DMS79 treated with DMSO at 0.1 percent for 48 hours (cell line): ENCODE measurements around the gene CISD3.

Source experiments
- DNase-seq: peaks from one replicate; lab custom pipeline; 2025; lab: John Stamatoyannopoulos, UW

CISD3 gene

GRCh38 chr17:38707678-38708351 is 22.3 kb upstream of the CISD3 start:
- DNase-seq: no peak

GRCh38 chr17:38709104-38709820 is 20.9 kb upstream of the CISD3 start:
- DNase-seq: no peak

- DNase-seq: no peak
Measured at GRCh38 chr17:38709864-38710603, 20.1 kb upstream of the CISD3 start.

GRCh38 chr17:38710604-38710962 is 19.6 kb upstream of the CISD3 start:
- no peak for DNase-seq

- no peak for DNase-seq
Measured at GRCh38 chr17:38710985-38711384, 19.2 kb upstream of the CISD3 start.

GRCh38 chr17:38711792-38712571 is 18.2 kb upstream of the CISD3 start:
- no peak for DNase-seq

- no peak for DNase-seq
Measured at GRCh38 chr17:38712593-38712992, 17.5 kb upstream of the CISD3 start.

GRCh38 chr17:38713456-38714075 is 16.6 kb upstream of the CISD3 start:
- no peak for DNase-seq

GRCh38 chr17:38715216-38715943 is 14.8 kb upstream of the CISD3 start:
- DNase-seq: no peak

GRCh38 chr17:38716368-38717005 is 13.7 kb upstream of the CISD3 start:
- no peak for DNase-seq

- no peak for DNase-seq
Measured at GRCh38 chr17:38717139-38717745, 12.9 kb upstream of the CISD3 start.

- no peak for DNase-seq
Measured at GRCh38 chr17:38719289-38719942, 10.7 kb upstream of the CISD3 start.

- DNase-seq: no peak
Measured at GRCh38 chr17:38719943-38720641, 10.0 kb upstream of the CISD3 start.

GRCh38 chr17:38720941-38721340 is 9.2 kb upstream of the CISD3 start:
- no peak for DNase-seq

- DNase-seq: no peak
Measured at GRCh38 chr17:38721802-38722201, 8.3 kb upstream of the CISD3 start.

- peak; percentile 75 for DNase-seq
Measured at GRCh38 chr17:38724337-38724988, 5.7 kb upstream of the CISD3 start.

- peak; percentile 48 for DNase-seq
Measured at GRCh38 chr17:38725066-38725465, 5.1 kb upstream of the CISD3 start.

GRCh38 chr17:38726145-38726544 is 4.0 kb upstream of the CISD3 start:
- peak; percentile 16 for DNase-seq

GRCh38 chr17:38727736-38728135 is 2.4 kb upstream of the CISD3 start:
- no peak for DNase-seq
